Astrocyte of the spinal cord (primary cell): ENCODE results near the gene F10.

Source experiments
- DNase-seq: peaks from one replicate; pipeline ENCODE4 v3.0.0; 2011; ENCODE audit warnings: low read depth, low spot score
- H3K4me3 ChIP-seq: 2 replicates; pipeline ENCODE4 v1.5.1; 2011; ENCODE audit warnings: low read depth, mild to moderate bottlenecking, low read length, moderate library complexity
- CTCF ChIP-seq: IDR thresholded peaks from 2 replicates; pipeline ENCODE4 v1.5.1; 2012; ENCODE audit warnings: low read depth, mild to moderate bottlenecking, low read length, inconsistent platforms
- in situ Hi-C: cut with HindIII; loops from 2 replicates; pipeline ENCODE4 v1.10.0; 2017; ENCODE audit warnings: low sequenced_read_pairs

The F10 gene

GRCh38 chr13:113167575-113167974, 45.0 kb downstream of the F10 start:
- DNase-seq: no peak
- H3K4me3 ChIP-seq: no peak overlapping the region
- TF ChIP-seq CTCF: no peak
- in situ Hi-C loops: no loop called here

GRCh38 chr13:113168211-113168610, 45.6 kb downstream of the F10 start:
- in situ Hi-C loops: no loop called here
- no peak for DNase-seq
- no peak overlapping the region for H3K4me3 ChIP-seq

GRCh38 chr13:113169277-113170272, 47.0 kb downstream of the F10 start:
- in situ Hi-C loops: no loop called here
- TF ChIP-seq CTCF: no peak
- no peak for DNase-seq
- no peak overlapping the region for H3K4me3 ChIP-seq

More at GRCh38 chr13:113168211-113168610, 45.6 kb downstream of the F10 start:
- no peak for TF ChIP-seq CTCF

- in situ Hi-C loops: no loop called here
- DNase-seq: no peak
Observed at GRCh38 chr13:113170511-113170910, 47.9 kb downstream of the F10 start.

GRCh38 chr13:113171250-113172125, 48.9 kb downstream of the F10 start:
- no peak for TF ChIP-seq CTCF
- in situ Hi-C loops: no loop called here
- no peak for DNase-seq
- no peak overlapping the region for H3K4me3 ChIP-seq

More at GRCh38 chr13:113170511-113170910, 47.9 kb downstream of the F10 start:
- H3K4me3 ChIP-seq: no peak overlapping the region
- TF ChIP-seq CTCF: no peak

GRCh38 chr13:113172419-113172926, 49.9 kb downstream of the F10 start:
- DNase-seq: no peak
- no peak overlapping the region for H3K4me3 ChIP-seq
- in situ Hi-C loops: no loop called here
- TF ChIP-seq CTCF: no peak
